HepG2 (cell line): ENCODE data around the gene BCAM. TPM values are rescaled to one million over a fixed set of nuclear protein-coding genes. Genes with fewer than 3 reads are reported as not detected.
A peak's percentile ranks its signal among the peaks of the same experiment; 100 is the strongest.

ENCODE experiments used
- ATAD3A ChIP-seq: sonication (generic); formaldehyde crosslinking; IDR thresholded peaks from 2 replicates; pipeline ENCODE4 v1.4.0; 2020; ENCODE audit warnings: missing genetic modification reagents
- FOXC1 ChIP-seq: sonication (generic); formaldehyde crosslinking; IDR thresholded peaks from 2 replicates; pipeline ENCODE4 v1.8.0; 2022; ENCODE audit warnings: mild to moderate bottlenecking, missing genetic modification reagents, borderline replicate concordance
- GTF3A ChIP-seq: sonication (generic); formaldehyde crosslinking; conservative IDR thresholded peaks from 2 replicates; pipeline ENCODE4 v1.4.0; 2020; ENCODE audit warnings: mild to moderate bottlenecking, missing genetic modification reagents
- HDAC1 ChIP-seq: sonication (generic); formaldehyde crosslinking; IDR thresholded peaks from 2 replicates; pipeline ENCODE4 v1.5.1; 2020; ENCODE audit warnings: mild to moderate bottlenecking, missing genetic modification reagents
- KDM2A ChIP-seq: sonication (generic); formaldehyde crosslinking; IDR thresholded peaks from 2 replicates; pipeline ENCODE4 v1.4.0; 2020; ENCODE audit warnings: low read depth, missing genetic modification reagents, borderline replicate concordance
- KDM5B ChIP-seq: sonication (generic); formaldehyde crosslinking; IDR thresholded peaks from 2 replicates; pipeline ENCODE4 v1.4.0; 2020; ENCODE audit warnings: missing genetic modification reagents, mild to moderate bottlenecking, borderline replicate concordance
- KLF16 ChIP-seq, 2 experiments: sonication (generic) in 1 of 2; formaldehyde crosslinking in 1 of 2; IDR thresholded peaks; 2 replicates each; pipeline versions ENCODE4 v1.6.1 to v1.8.0; 2016 to 2023; ENCODE audit warnings: missing genetic modification reagents in 2 of 2, missing compliant biosample characterization in 1 of 2
- MYC ChIP-seq: sonication (generic); formaldehyde crosslinking; IDR thresholded peaks from 2 replicates; pipeline ENCODE4 v1.9.0; 2021; ENCODE audit warnings: missing genetic modification reagents, borderline replicate concordance
- POGZ ChIP-seq: sonication (generic); formaldehyde crosslinking; IDR thresholded peaks from 2 replicates; pipeline ENCODE4 v1.4.0; 2020; ENCODE audit warnings: mild to moderate bottlenecking, missing genetic modification reagents
- RAD21 ChIP-seq: fragments of 450-650 bp; formaldehyde crosslinking; IDR thresholded peaks from 2 replicates; pipeline ENCODE4 v1.5.0; 2020; ENCODE audit warnings: mild to moderate bottlenecking
- SMAD3 ChIP-seq: sonication (generic); formaldehyde crosslinking; IDR thresholded peaks from 2 replicates; pipeline ENCODE4 v1.4.0; 2020; ENCODE audit warnings: missing genetic modification reagents
- SP1 ChIP-seq, 2 experiments: fragments of 450-650 bp in 1 of 2; sonication (generic) in 1 of 2; formaldehyde crosslinking in 1 of 2; IDR thresholded peaks; 2 replicates each; pipeline versions ENCODE4 v1.4.0 to v1.6.1; 2016 to 2020; ENCODE audit warnings: missing genetic modification reagents in 1 of 2
- SRF ChIP-seq: IDR thresholded peaks from 2 replicates; pipeline ENCODE4 v1.6.1; 2011; ENCODE audit warnings: mild to moderate bottlenecking, low read depth, low read length, moderate library complexity
- SRSF9 ChIP-seq: fragments of 200-400 bp; formaldehyde crosslinking; IDR thresholded peaks from 2 replicates; pipeline ENCODE4 v1.6.1; 2018; ENCODE audit warnings: borderline replicate concordance, mild to moderate bottlenecking, low read depth, low read length; ENCODE audit not compliant: insufficient read depth, poor library complexity, severe bottlenecking
- ZBTB38 ChIP-seq: sonication (generic); formaldehyde crosslinking; IDR thresholded peaks from 2 replicates; pipeline ENCODE4 v1.5.1; 2020; ENCODE audit warnings: mild to moderate bottlenecking, missing genetic modification reagents
- ZBTB7B ChIP-seq: sonication (generic); formaldehyde crosslinking; IDR thresholded peaks from 2 replicates; pipeline ENCODE4 v1.4.0; 2020; ENCODE audit warnings: missing genetic modification reagents
- ZKSCAN8 ChIP-seq: IDR thresholded peaks from 2 replicates; pipeline ENCODE4 v1.6.1; 2016; ENCODE audit warnings: borderline replicate concordance, missing genetic modification reagents, missing compliant biosample characterization
- ZNF546 ChIP-seq: sonication (generic); formaldehyde crosslinking; conservative IDR thresholded peaks from 2 replicates; pipeline ENCODE4 v1.8.1; 2023; ENCODE audit warnings: mild to moderate bottlenecking, missing genetic modification reagents
- polyA plus RNA-seq, 8 experiments: library from polyadenylated mRNA; depleted of rRNA in 3 of 8; stranded (reverse) in 7 of 8; unstranded in 1 of 8; fragments of >200 nt; fragmentation: Illumina TruSeq in 4 of 8; extraction: Trizol in 4 of 8; gene quantifications; 2 replicates each; pipeline versions ENCODE4 v1.2.1 to v1.2.3, GENCODE V29; 2011 to 2016; ENCODE audit warnings: low read depth in 4 of 8, missing spikeins in 1 of 8, mixed read lengths in 1 of 8; ENCODE audit not compliant: insufficient read depth in 1 of 8
- total RNA-seq, 5 experiments: library from RNA; depleted of rRNA; stranded (reverse); fragments of >200 nt; fragmentation: Illumina TruSeq; extraction: Trizol; gene quantifications; 2 replicates each; pipeline ENCODE4 v1.2.3, GENCODE V29; 2016; ENCODE audit warnings: low read depth in 1 of 5
- TF ChIP-seq, protein P1 (sequence below): sonication (generic); formaldehyde crosslinking; IDR thresholded peaks from 2 replicates; pipeline ENCODE4 v1.4.0; 2020; ENCODE audit warnings: missing genetic modification reagents
- TF ChIP-seq, protein P2 (sequence below): sonication (generic); formaldehyde crosslinking; IDR thresholded peaks from 2 replicates; pipeline ENCODE4 v1.5.0; 2020; ENCODE audit warnings: mild to moderate bottlenecking, missing genetic modification reagents, moderate library complexity
- TF ChIP-seq, protein P3 (sequence below): sonication (generic); formaldehyde crosslinking; IDR thresholded peaks from 2 replicates; pipeline ENCODE4; 2020; ENCODE audit warnings: missing genetic modification reagents, mild to moderate bottlenecking, borderline replicate concordance
- TF ChIP-seq, protein P4 (sequence below): sonication (generic); formaldehyde crosslinking; IDR thresholded peaks from 2 replicates; pipeline ENCODE4 v1.4.0; 2020; ENCODE audit warnings: missing genetic modification reagents

Gene BCAM
- total and polyA plus RNA-seq, 2 of the 13 experiments (the other 11 are each of a cell fraction or from before 2014, with no cell fraction given) = 51.2 to 62.7 TPM

DNA sequence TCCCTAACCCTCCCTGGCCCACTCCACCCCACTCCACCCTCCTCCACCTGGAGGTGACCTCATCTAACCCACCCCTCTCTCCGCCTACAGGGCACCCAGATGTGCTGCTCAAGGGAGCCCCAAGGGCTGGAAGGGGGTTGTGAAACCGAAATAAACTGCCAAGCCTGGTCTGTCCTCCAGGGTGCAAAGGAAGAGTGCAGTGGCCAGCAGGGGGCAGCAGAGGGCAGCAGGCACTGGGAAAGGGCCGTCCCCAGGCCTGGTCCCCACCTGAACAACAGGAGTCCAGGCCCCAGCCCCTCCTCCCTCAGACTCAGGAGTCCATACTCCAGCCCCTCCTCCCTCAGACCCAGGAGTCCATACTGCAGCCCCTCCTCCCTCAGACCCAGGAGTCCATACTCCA lies 8.4 kb upstream of the BCAM start (continued):
- no peak for TF ChIP-seq ZNF546 (CRISPR knock-in tag)
- TF ChIP-seq RAD21 = peak; percentile 90
- peak; percentile 48; the same call in 1 of the 2 replicates for TF ChIP-seq ZBTB38 (CRISPR knock-in tag)
- 0 out of 2 replicates have a peak, but pooled peaks have one; percentile 31 for TF ChIP-seq ZKSCAN8 (CRISPR knock-in tag)
- peak; percentile 35; the same call in 1 of the 2 replicates for TF ChIP-seq SMAD3 (CRISPR knock-in tag)
- peak; percentile 26; the same call in 1 of the 2 replicates for TF ChIP-seq POGZ (CRISPR knock-in tag)
- peak; percentile 44; the same call in 1 of the 2 replicates for TF ChIP-seq KDM2A
- TF ChIP-seq FOXC1 (CRISPR knock-in tag) = peak; percentile 51; the same call in 1 of the 2 replicates
- TF ChIP-seq KDM5B = peak; percentile 53; the same call in 1 of the 2 replicates
- peak; percentile 47 for TF ChIP-seq HDAC1 (CRISPR knock-in tag)
- TF ChIP-seq SRSF9 = no peak
- TF ChIP-seq KLF16 (CRISPR knock-in tag; IDR thresholded peaks at IDR 0.05) = peak in 1 of 2 experiments; percentile 45; a peak in 1 of 4 replicates
- TF ChIP-seq, protein P1, sequence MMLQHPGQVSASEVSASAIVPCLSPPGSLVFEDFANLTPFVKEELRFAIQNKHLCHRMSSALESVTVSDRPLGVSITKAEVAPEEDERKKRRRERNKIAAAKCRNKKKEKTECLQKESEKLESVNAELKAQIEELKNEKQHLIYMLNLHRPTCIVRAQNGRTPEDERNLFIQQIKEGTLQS (CRISPR knock-in tag) = peak; percentile 34; the same call in 1 of the 2 replicates
- TF ChIP-seq, protein P2, sequence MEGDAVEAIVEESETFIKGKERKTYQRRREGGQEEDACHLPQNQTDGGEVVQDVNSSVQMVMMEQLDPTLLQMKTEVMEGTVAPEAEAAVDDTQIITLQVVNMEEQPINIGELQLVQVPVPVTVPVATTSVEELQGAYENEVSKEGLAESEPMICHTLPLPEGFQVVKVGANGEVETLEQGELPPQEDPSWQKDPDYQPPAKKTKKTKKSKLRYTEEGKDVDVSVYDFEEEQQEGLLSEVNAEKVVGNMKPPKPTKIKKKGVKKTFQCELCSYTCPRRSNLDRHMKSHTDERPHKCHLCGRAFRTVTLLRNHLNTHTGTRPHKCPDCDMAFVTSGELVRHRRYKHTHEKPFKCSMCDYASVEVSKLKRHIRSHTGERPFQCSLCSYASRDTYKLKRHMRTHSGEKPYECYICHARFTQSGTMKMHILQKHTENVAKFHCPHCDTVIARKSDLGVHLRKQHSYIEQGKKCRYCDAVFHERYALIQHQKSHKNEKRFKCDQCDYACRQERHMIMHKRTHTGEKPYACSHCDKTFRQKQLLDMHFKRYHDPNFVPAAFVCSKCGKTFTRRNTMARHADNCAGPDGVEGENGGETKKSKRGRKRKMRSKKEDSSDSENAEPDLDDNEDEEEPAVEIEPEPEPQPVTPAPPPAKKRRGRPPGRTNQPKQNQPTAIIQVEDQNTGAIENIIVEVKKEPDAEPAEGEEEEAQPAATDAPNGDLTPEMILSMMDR = peak; percentile 96
- peak; percentile 69; the same call in 1 of the 2 replicates for TF ChIP-seq ZBTB7B
- TF ChIP-seq ATAD3A (CRISPR knock-in tag) = no peak
- peak; percentile 11; the same call in 1 of the 2 replicates for TF ChIP-seq MYC
- no peak for TF ChIP-seq SP1 (IDR thresholded peaks at IDR 0.05)
- TF ChIP-seq SP1 (CRISPR knock-in tag; IDR thresholded peaks at IDR 0.05) = peak; percentile 55; the same call in 1 of the 2 replicates
- TF ChIP-seq SRF = no peak
- no peak for TF ChIP-seq GTF3A (CRISPR knock-in tag)
- TF ChIP-seq, protein P3, sequence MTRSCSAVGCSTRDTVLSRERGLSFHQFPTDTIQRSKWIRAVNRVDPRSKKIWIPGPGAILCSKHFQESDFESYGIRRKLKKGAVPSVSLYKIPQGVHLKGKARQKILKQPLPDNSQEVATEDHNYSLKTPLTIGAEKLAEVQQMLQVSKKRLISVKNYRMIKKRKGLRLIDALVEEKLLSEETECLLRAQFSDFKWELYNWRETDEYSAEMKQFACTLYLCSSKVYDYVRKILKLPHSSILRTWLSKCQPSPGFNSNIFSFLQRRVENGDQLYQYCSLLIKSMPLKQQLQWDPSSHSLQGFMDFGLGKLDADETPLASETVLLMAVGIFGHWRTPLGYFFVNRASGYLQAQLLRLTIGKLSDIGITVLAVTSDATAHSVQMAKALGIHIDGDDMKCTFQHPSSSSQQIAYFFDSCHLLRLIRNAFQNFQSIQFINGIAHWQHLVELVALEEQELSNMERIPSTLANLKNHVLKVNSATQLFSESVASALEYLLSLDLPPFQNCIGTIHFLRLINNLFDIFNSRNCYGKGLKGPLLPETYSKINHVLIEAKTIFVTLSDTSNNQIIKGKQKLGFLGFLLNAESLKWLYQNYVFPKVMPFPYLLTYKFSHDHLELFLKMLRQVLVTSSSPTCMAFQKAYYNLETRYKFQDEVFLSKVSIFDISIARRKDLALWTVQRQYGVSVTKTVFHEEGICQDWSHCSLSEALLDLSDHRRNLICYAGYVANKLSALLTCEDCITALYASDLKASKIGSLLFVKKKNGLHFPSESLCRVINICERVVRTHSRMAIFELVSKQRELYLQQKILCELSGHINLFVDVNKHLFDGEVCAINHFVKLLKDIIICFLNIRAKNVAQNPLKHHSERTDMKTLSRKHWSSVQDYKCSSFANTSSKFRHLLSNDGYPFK (CRISPR knock-in tag) = peak; percentile 21; the same call in 1 of the 2 replicates
- TF ChIP-seq, protein P4, sequence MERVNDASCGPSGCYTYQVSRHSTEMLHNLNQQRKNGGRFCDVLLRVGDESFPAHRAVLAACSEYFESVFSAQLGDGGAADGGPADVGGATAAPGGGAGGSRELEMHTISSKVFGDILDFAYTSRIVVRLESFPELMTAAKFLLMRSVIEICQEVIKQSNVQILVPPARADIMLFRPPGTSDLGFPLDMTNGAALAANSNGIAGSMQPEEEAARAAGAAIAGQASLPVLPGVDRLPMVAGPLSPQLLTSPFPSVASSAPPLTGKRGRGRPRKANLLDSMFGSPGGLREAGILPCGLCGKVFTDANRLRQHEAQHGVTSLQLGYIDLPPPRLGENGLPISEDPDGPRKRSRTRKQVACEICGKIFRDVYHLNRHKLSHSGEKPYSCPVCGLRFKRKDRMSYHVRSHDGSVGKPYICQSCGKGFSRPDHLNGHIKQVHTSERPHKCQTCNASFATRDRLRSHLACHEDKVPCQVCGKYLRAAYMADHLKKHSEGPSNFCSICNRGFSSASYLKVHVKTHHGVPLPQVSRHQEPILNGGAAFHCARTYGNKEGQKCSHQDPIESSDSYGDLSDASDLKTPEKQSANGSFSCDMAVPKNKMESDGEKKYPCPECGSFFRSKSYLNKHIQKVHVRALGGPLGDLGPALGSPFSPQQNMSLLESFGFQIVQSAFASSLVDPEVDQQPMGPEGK = peak; percentile 75
